GM21360 (cell line): ENCODE measurements around the gene ELF1.
"Not testable (repeated sequence)": the region's sequence is repeated elsewhere in the genome, so short reads cannot be mapped to it uniquely, and the experiment has no call there.

Experiments used
- ATAC-seq: cut with Tn5 transposase; IDR thresholded peaks from one replicate; pipeline ENCODE4 v1.9.1; 2021; ENCODE audit warnings: mild to moderate bottlenecking, moderate library complexity; ENCODE audit not compliant: unreplicated experiment

ELF1 gene

DNA sequence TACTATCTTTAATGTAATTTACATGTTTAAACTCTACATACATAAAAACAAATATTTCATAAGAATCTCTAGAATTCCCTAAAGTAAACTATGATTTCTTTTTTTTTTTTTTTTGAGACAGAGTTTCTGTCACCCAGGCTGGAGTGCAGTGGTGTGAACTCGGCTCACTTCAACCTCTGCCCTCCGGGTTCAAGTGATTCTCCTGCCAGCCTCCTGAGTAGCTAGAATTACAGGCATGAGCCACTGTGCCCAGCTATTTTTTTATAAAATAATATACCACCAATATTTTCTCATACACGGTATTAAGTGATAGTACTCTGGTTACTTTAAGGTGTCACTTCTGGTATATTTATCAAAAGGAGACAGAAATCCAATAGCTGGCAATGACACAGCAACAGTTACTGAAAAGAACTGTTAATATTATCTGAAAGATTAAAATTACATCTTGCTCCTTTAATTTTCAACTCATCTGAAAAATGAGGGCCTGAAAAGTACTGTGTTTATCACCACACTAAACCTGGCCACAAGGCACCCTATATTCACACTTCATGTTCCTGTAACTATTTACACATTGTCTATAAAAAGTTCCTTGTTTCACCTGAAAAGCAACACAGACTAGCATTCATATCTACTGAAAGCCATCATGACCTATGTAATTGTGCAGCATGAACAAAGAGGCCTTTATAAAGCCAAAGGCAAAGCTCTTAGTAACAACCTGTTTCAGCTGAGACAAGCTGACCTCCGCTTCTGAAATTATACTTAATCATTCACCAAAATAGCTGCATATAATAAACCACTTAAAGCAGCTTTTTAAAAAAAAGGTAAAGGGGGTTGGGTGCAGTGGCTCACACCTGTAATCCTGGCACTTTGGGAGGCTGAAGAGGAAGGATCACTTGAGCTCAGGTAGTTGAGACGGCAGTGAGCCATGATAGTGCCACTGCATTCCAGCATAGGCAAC is 123.6 kb downstream of the ELF1 start:
- ATAC-seq = no peak

DNA sequence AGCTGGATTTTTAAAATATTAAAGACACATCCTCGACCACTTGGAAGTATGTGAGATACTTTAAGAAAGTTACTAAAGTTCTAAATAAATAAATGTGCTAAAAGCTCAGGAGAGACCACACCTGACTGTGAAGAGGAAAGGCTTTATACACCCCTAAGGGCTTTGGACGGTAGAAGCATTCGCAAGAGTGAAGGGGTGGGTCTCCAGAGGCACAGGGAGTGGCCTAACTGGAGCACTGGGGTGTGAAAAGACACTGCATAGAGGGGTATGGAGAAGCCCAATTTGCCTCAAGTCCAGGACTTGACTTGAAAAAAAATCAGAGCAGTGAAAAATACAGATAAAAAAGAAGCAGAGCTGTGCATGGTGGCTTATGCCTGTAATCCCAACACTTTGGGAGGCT is 125.5 kb downstream of the ELF1 start:
- ATAC-seq = not testable (repeated sequence)

- ATAC-seq = no peak
These were observed 133.1 kb downstream of the ELF1 start for GRCh38 chr13:40886017-40886416.

- not testable (repeated sequence) for ATAC-seq
These were observed 134.9 kb downstream of the ELF1 start for GRCh38 chr13:40884175-40884574.
